ENCODE data around the gene PIK3R5.
"Not testable (repeated sequence)": the region's sequence is repeated elsewhere in the genome, so short reads cannot be mapped to it uniquely, and the experiment has no call there.

PIK3R5 gene

GRCh38 chr17:8894673-8895578 is 70.6 kb downstream of the PIK3R5 start:
- DNase-seq (ENCODE audit: low read depth) = no peak

DNA sequence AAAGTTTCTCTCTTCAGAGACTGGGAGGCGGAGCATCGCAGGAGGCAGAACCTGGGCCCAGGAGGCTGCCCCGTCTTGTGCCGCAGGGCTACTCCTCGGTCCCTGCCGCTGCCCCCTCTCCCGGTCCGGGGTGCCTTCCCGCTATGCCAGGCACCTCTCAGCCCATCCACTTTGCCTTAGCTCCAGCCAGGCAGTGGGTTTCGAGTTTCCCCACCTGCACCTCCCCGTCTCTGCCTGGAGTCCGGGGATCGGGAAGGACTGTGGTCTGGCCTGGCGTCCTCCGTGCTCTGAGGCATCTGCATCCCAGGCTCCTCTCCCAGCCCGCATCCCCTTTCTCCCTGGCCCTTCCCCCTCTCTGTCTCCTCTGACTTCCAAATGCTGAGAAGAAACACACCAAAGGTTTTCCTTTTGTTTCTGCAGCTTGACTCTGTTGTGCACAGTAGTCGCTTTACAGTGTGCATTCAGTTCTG is 71.3 kb downstream of the PIK3R5 start:
- DNase-seq (ENCODE audit: low read depth) = no peak

DNA sequence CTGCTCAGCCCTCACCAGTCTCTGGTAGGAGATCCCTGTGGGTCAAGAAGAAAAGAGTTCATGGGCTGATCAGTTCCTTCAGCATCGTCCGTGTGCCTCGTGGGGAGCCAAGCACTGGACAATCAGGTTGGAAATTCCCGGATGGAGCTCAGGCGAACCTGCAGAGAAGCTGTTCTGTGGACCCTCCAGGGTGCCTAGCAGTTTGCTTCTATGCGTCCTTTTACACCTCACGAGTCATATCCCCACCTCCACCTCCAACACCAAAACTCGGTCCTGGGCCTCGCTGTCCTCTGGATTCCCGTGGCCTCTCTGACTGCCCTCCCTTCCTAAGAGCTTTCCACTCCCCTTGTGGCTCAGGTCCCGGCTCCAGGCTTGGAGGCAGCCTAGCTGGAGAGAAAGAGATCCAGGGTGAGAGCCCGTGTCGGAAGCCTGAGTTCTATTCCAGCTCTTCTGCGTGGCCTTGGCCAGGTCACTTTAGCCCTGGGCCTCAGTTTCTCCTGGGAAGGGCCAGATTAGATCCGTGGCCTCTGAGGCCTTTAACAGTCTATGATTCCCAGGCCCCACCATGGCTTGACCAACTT is 71.8 kb downstream of the PIK3R5 start:
- no peak for DNase-seq (ENCODE audit: low read depth)

- no peak for DNase-seq (ENCODE audit: low read depth)
Observed at GRCh38 chr17:8893059-8893458, 72.4 kb downstream of the PIK3R5 start.

GRCh38 chr17:8892338-8892690 is 73.2 kb downstream of the PIK3R5 start:
- no peak for DNase-seq (ENCODE audit: low read depth)

DNA sequence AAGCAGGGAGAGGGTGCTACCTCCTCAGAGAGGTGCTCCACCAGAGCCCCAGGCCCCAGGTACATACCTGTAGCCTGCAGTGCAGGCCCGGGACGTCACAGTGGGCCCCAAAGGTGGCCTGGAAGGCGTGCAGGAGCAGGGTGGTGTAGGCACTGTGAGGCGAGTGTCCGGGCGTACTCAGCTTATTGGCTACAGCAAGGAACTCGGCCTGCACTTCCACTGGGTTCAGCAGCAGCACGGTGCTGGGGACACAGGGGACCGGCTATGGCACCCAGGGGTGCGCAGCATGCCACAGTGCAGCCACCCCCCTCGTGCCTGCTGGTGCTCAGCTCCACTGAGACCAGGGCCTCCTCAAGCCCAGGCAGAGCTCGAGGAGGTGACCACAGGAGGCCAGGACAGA is 74.8 kb downstream of the PIK3R5 start:
- no peak for DNase-seq (ENCODE audit: low read depth)

GRCh38 chr17:8889458-8890210 is 75.9 kb downstream of the PIK3R5 start:
- no peak for DNase-seq (ENCODE audit: low read depth)

GRCh38 chr17:8888704-8889302 is 76.7 kb downstream of the PIK3R5 start:
- no peak for DNase-seq (ENCODE audit: low read depth)

- DNase-seq (ENCODE audit: low read depth) = no peak
Observed at GRCh38 chr17:8887834-8888703, 77.4 kb downstream of the PIK3R5 start.

DNA sequence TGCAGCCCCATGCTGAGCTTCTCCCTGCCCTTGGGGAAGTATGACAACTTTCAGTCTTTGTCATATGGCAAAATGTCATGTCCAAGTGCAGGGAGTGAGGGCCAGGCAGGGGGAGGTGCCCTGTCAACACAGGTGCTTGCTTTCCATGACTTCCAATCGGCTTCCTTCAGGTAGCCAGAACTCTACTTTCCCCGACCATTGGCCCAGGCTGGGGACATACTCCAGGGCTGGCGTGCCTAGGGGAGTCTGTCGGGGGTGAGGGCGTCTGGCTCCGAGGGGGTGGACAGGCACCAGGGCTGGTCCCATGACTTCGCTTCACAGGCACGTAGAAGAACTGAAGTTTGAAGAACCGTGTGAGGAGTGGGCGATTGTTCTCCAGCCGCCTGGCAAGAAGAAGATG is 78.2 kb downstream of the PIK3R5 start:
- DNase-seq (ENCODE audit: low read depth) = no peak

- DNase-seq (ENCODE audit: low read depth) = no peak
Observed at GRCh38 chr17:8885967-8886684, 79.4 kb downstream of the PIK3R5 start.

DNA sequence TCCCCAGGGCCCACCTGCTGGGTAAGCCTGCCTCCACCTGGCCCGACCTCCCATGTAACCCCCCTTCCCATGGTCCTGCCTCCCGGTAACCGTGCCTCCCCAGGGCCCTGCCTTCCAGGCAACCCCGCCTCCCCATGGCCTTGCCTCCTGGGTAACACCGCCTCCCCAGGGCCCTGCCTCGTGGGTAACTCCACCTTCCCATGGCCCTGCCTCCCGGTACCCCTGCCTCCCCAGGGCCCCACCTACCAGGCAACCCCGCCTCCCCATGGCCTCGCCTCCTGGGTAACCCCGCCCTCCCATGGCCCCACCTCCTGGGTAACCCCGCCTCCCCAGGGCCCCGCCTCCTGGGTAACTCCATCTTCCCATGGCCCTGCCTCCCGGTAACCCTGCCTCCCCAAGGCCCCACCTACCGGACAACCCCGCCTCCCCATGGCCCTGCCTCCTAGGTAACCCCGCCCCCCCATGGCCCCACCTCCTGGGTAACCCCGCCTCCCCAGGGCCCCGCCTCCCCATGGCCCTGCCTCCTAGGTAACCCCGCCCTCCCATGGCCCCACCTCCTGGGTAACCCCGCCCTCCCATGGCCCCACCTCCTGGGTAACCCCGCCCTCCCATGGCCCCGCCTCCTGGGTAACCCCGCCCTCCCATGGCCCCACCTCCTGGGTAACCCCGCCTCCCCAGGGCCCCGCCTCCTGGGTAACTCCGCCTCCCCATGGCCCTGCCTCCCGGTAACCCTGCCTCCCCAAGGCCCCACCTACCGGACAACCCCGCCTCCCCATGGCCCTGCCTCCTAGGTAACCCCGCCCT is 80.1 kb downstream of the PIK3R5 start:
- not testable (repeated sequence) for DNase-seq (ENCODE audit: low read depth)

DNA sequence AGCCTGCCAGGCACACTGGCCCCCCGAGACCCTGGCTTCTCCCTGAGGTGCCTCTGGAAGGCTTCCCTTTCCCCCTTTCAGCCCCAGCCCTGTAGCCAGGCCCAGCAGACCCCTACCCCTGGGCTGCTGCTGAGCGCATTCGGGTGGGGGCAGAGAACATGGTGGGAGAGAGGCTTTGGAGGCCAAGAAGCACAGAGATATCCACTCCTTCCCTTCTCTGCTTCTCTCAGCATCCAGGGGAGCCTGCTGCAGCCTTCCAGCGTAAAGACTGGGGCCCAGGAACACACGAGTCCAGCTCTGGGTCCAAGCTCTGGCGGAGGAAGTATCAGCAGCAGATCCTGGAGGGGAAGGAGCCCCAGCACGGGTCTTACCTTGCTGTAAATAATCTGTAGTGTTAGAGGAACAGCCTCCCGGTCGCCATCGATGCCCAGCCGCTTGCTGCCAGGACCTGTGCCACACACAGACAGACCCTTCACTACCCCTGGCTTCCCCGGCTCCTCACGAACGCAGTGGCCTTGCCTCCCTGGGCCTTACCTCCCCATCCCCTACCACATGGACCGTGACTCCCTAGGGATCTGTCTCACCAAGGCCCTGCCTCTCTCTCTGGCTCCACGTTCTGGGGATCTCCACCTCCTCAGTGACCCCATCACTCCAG is 81.0 kb downstream of the PIK3R5 start:
- no peak for DNase-seq (ENCODE audit: low read depth)

- no peak for DNase-seq (ENCODE audit: low read depth)
Observed at GRCh38 chr17:8883353-8883752, 82.2 kb downstream of the PIK3R5 start.

- DNase-seq (ENCODE audit: low read depth) = no peak
Observed at GRCh38 chr17:8881606-8882005, 83.9 kb downstream of the PIK3R5 start.

DNA sequence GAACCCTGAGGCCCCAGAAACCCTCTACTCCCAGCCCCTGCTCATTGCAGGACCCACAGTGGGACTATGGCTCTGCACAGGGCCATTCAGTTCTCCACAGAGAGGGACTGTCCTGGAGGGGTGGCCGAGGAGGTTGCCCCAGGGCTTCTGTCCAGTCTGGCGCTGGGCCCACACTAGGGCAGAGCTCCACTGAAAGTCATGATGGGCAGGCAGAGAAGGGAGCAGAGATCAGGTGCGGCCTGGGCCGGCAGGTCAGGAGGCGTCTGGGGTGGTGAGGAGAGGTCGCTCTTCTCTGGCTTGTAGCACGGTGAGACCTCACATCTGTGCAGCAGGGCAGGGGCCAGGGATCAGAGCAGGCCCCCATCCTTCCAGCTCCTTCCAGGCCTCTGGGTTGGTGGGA is 85.0 kb downstream of the PIK3R5 start:
- DNase-seq (ENCODE audit: low read depth) = no peak

DNA sequence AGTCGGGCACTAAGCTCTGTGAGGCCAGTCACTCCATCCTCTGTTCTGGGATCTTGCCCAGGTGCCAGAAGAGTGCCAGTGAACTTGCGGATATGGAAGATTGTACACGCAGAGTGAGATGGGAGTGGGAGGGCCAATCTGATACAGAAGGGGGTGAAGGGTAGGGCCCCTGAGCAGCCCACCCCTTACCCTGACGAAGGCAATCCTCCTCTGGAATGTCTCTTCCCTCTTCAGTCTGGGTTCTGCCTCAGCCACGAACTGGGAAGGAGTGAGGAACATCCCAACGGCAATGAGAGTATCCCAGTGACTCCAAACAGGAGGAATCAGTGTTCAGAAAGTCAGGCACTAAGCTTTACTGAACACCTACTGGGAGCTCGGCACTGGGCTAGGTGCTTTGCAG is 86.1 kb downstream of the PIK3R5 start:
- DNase-seq (ENCODE audit: low read depth) = no peak

DNA sequence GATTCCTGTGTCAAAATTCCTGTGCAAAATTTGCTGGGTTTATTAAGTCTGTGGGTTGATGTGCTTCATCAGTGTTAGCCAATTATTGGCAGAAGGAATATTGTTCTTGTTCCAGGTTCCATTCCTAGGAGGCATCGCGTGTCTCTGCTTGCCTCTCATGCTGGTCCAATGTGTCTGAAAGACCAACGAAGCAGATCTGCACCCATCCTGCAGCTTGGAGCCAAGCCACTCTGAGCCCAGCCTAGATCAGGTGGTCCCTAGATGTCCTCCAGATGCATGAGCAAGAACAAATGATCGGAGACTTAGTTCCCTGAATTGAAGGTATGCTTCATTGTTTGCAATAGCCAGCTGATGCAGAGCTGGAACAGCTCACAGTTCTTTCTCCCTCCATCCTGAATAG is 87.5 kb downstream of the PIK3R5 start:
- DNase-seq (ENCODE audit: low read depth) = no peak

DNA sequence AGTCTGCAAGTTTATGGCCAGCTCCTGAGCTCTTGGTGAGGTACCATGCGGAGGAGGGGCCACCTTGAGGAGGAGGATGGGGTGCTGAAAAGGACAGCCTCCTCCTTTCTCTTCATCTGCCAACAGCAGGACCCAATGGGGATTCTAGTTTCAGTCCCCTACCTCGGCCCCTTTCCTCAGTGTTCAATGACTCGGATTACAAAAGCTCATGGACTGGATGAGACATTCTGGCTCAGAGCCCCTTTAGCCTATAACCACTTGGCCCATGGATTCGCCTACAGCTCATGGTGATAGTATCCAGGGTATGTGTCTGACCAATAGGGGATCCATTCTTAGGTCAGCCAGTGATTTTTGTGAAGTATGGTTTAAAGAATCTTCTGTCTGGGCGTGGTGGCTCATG is 89.5 kb downstream of the PIK3R5 start:
- no peak for DNase-seq (ENCODE audit: low read depth)

Data from non-pigmented ciliary epithelial cell (primary cell).